Hepatocyte (in vitro differentiated cells): Measurements from ENCODE around the gene MEI4.

Experiments
- CTCF ChIP-seq: fragments of 200-600 bp; sonication (generic); IDR thresholded peaks from 2 replicates; pipeline ENCODE4 v1.5.1; 2016; ENCODE audit warnings: antibody characterized with exemption, mild to moderate bottlenecking; ENCODE audit not compliant: poor library complexity
- EZH2 ChIP-seq: fragments of 200-600 bp; sonication (generic); IDR thresholded peaks from 2 replicates; pipeline ENCODE4 v1.6.1; 2016; ENCODE audit warnings: antibody characterized with exemption, mild to moderate bottlenecking, borderline replicate concordance

GRCh38 chr6:77844822-77845221, 192.0 kb downstream of the MEI4 start:
- no peak for TF ChIP-seq CTCF
- no peak for TF ChIP-seq EZH2
